HK-2 (cell line): Measurements from ENCODE around the gene SH2D5.
"Not testable (repeated sequence)": the region's sequence is repeated elsewhere in the genome, so short reads cannot be mapped to it uniquely, and the experiment has no call there.

Source experiments
- DNase-seq: peaks from one replicate; pipeline ENCODE4 v3.0.0-alpha.2; 2018; ENCODE audit not compliant: unreplicated experiment

The SH2D5 gene

GRCh38 chr1:20695515-20695914 lies 37.0 kb downstream of the SH2D5 start:
- DNase-seq, result no peak

- no peak for DNase-seq
These were observed 38.9 kb downstream of the SH2D5 start for GRCh38 chr1:20693623-20694022.

- no peak for DNase-seq
These were observed 40.6 kb downstream of the SH2D5 start for GRCh38 chr1:20691872-20692271.

- DNase-seq, result no peak
These were observed 42.9 kb downstream of the SH2D5 start for GRCh38 chr1:20689645-20690056.

- DNase-seq, result no peak
These were observed 45.4 kb downstream of the SH2D5 start for GRCh38 chr1:20686883-20687725.

- no peak for DNase-seq
These were observed 46.8 kb downstream of the SH2D5 start for GRCh38 chr1:20685741-20686140.

GRCh38 chr1:20685099-20685662 lies 47.3 kb downstream of the SH2D5 start:
- DNase-seq, result no peak

- no peak for DNase-seq
These were observed 47.9 kb downstream of the SH2D5 start for GRCh38 chr1:20684651-20685050.

- DNase-seq, result no peak
These were observed 48.4 kb downstream of the SH2D5 start for GRCh38 chr1:20684050-20684620.

GRCh38 chr1:20683614-20684013 lies 48.9 kb downstream of the SH2D5 start:
- DNase-seq, result no peak

GRCh38 chr1:20682571-20683236 lies 49.8 kb downstream of the SH2D5 start:
- DNase-seq, result no peak

- no peak for DNase-seq
These were observed 50.5 kb downstream of the SH2D5 start for GRCh38 chr1:20681999-20682398.

GRCh38 chr1:20680269-20680668 lies 52.2 kb downstream of the SH2D5 start:
- DNase-seq, result no peak

- no peak for DNase-seq
These were observed 53.9 kb downstream of the SH2D5 start for GRCh38 chr1:20678599-20678998.

- not testable (repeated sequence) for DNase-seq
These were observed 58.9 kb downstream of the SH2D5 start for GRCh38 chr1:20673626-20674025.

GRCh38 chr1:20672265-20672632 lies 60.3 kb downstream of the SH2D5 start:
- no peak for DNase-seq

GRCh38 chr1:20670936-20671335 lies 61.6 kb downstream of the SH2D5 start:
- no peak for DNase-seq
